GM18519 (cell line): Measurements from ENCODE around the gene MSI2.
"Not testable (repeated sequence)": the region's sequence is repeated elsewhere in the genome, so short reads cannot be mapped to it uniquely, and the experiment has no call there.

Source experiments
- ATAC-seq: cut with Tn5 transposase; IDR thresholded peaks from one replicate; pipeline ENCODE4 v1.9.1; 2021; ENCODE audit warnings: mild to moderate bottlenecking, moderate library complexity; ENCODE audit not compliant: unreplicated experiment, low FRiP score

Gene MSI2

DNA sequence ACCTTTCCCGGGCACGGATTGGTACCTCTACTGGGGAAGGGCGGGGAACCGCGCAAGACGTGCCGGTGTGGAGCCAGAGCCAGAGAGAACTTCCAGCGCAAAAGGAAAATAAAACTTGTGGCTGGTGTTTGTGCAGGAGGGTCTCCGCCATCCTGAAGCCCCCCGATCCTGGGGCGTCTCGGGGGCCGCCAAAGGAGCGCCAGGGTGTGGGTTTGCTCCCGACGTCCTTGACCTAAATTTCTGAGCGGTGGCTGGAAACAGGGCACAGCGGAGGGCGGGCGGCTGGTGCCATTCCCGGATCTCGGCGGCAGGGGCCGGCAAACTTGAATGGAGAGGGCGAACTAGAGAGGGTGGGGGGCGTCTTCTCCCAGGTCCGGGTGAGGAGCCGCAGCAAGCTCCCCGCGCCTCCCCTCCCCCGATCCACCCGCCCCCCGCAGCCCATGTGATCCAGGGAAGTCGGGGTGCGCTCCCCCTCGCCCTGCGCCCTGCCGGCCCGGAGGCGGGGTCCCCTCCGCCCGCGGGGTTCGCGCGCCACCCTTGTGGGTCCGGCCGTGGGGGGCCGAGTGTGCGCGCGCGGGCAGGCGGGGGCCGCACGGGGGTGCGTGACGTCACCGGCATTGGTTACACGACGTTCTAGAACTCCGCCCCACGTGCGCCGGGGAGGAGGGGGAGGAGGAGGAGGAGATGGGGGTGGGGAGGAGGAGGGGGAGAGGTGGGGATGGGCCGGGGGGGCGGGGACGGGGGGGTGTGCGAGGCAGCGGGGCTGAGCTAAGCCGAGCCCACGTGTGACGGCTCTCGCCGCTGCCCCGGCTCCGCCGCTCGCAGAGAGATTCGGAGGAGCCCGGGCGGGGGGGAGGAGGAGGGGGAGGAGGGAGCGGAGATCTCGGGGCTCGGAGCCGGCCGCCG, at the start of gene MSI2:
Gene MSI2, plus strand, starts transcription at position 748 of the 906 bp plus-strand sequence. CDS start 220 bp downstream, outside the sequence.
- ATAC-seq: no peak

DNA sequence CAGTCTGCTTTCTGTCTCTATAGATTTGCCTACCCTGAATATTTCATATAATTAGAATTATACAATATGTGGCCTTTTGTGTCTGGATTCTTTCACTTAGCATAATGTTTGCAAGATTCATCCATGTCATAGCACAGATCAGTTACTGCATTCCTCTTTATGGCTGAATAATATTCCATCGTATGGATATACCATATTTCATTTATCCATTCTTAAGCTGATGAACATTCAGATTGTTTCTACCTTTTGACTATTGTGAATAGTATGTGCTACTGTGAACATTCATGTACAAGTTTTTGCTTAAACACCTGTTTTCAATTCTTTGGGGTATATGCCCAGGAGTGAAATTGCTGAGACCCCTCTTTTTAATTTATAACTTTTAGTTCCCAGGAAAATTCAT, 49.4 kb upstream of the MSI2 start:
- ATAC-seq: no peak

DNA sequence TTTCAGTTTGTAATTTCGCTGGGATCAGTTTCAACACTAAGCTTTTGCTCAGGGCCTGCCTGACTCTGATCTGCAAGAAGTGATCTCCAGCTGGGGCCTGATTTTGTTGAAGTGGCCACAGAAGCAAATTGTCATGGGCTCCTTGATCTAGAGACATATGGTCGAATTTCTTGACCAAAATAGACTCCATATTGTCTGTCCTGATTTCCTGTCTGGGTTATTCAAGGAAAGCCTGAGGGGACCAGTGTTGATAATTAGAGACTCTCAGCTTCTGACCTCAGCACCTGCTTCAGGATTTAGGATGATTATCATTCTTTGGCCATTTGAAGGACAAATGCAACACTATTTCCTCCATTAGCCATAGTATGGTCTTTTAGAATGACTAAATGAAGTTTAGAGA, 48.9 kb upstream of the MSI2 start:
- no peak for ATAC-seq

DNA sequence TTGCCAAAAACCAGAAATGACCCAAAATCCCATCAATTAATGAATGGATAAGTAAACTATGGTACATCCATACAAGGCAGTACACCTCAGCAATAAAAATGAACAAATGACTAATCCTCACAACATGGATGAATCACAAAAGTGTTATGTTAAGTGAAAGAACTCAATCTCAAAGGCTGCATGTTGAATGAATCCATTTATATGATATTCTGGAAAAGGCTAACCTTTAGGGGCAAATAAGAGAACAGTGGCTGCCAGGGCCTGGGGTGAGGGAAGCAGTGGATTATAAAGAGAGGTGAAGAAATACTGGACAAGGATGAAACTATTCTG, 46.1 kb upstream of the MSI2 start:
- ATAC-seq: no peak

DNA sequence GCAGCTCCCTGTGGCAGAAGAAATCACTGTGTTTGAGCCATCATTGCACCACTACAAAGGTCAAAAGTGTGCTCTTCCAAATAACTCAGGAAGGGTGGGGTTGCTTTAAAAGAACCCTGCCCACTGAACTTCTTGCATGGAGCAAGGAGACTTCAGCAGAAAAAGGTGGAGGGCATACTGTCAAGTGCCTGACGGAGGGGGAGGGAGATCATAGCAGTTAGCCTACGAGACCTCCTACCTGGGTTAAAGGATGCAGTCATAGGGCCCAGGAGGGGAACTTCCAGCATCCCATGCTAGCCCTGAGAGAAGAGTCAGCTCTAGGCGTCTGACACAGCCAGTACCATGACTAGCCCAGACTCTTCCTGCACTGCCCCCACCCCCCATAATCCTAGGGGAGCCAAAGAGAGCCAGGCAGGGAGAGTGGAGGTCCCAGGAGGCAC, 45.3 kb upstream of the MSI2 start:
- no peak for ATAC-seq

DNA sequence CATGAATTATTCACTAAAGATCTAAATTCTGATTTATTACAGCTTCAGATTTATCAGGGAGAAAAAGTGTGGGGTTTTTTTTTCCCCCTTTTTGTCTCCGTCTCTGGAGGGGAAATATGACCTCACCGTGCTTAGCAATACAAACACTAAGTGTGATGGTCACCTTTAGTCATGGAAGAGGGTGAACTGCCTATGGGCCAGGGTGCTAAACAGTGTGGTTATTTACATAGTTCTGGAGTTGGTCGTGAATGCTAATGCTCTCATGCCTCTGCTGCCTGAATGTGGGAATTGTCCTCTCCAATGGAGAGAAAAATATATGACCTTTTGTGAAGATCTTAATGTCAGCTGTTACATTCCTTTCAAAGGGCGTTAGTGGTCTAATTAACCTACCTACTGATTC, 44.8 kb upstream of the MSI2 start:
- ATAC-seq: no peak

DNA sequence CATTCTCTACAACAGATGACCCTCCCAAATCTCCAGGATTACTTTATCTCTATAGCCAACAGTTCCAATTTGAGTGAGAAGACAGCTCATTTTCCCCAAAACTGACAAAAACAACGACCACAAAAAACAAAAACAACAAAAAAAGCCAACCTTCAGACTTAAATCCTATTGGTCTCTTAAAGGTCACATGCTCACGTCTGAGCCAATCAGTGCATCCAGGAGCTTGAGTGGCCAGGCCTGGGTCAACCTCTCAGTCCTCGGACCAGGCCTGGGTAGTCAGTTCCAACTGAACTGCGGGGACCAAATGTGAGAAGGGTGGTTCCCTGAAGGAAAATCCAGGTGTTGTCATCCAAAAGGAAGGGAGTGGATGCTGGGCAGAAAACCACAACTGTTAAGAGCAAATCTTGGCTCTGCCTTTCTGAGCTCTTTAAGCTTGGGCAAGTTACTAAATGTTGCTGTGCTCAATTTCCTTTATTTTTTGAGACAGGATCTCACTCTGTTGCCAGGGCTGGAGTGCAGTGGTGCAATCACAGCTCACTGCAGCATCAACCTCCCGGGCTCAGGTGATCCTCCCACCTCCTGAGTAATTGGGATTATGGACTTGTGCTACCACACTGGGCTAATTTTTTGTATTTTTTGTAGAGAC, 43.0 kb upstream of the MSI2 start:
- no peak for ATAC-seq

DNA sequence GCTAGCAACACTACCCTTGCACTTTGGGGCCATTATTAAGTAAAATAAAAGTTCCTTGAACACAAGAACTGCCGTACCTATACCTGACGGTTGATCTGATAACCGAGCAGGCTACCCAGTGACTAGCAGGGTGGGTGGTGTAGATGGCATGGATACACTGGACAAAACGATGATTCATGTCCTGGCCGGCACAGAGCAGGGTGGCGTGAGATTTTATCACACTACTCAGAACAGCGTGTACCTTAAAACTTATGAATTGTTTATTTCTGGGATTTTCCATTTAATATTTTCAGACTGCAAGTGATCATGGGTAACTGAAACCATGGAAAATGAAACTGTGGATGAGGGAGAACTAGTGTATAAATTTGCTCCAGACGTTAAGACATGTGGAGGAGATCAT, 41.0 kb upstream of the MSI2 start:
- ATAC-seq: no peak

DNA sequence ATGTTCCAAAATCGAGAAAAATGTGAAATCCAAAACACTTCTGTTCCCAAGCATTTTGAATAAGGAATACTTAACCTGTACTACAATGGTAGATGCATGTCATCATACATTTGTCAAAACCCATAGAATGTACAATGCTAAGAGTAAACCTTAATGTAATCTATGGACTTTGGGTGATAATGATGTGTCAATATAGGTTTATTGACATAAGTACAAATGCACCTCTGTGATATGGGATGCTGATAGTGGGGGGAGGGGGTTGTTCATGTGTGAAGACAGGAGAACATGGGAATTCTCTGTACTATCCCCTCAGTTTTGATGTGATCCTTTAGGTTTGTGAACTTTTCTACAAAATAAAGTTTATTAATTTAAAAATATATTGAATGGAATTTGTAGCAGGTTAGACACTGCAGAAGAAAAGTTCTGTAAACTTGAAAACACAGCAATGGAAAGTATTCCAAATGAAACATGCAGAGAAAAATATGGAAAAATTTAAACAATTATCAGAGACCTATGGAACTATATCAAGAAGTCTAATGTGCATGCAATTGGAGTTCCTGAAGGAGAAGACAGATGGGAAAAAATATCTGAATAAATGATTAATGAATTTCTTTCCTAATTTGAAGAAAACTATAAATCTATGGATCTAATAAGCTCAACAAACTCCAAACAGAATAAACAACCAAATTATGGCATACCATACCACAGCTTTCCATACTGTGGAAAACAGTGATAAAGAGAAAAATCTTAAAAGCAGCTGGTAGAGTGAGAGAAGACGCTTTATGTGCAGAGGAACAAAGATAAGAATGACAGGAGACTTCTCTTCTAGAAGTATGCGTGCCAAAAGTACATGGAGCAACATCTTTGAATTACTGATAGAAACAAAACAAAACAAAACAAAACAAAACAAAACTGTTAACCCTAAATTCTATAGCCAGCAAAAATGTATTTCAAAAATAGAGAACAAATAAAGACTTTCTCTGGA, 34.7 kb upstream of the MSI2 start:
- ATAC-seq: no peak

DNA sequence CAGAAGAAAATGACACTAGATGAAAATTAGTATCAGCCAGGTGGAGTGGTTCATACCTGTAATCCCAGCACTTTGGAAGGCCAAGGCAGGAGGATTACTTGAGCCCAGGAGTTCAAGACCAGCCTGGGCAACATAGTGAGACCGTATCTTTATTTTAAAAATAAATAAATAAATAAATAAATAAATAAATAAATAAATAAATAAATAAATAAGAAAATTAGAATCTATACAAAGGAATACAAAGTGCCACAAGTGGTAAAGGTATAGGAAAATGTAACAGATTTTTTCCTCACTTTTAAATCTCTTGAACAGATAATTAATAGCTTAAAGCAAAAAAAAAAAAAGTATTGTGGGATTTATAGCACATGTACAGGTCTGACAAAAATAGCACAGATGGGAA, 33.9 kb upstream of the MSI2 start:
- ATAC-seq: not testable (repeated sequence)

DNA sequence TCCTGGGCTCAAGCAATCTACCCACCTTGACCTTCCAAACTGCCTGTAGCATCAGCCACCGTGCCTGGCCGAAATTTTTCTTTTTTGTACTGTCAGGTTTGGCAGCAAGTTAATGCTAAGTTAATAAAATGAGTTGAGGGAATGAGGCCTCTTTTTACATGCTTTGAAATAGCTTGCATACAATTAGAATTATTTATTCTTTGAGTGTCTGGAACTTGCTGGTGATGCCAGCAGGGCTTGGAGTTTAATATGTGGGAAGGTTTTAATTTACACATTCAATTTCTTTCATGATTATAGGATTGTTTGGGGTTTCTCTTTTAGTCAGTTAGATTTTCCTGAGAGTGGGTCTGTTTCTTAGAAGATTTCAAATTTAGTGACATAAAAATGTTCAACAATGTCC, 31.2 kb upstream of the MSI2 start:
- ATAC-seq: no peak

DNA sequence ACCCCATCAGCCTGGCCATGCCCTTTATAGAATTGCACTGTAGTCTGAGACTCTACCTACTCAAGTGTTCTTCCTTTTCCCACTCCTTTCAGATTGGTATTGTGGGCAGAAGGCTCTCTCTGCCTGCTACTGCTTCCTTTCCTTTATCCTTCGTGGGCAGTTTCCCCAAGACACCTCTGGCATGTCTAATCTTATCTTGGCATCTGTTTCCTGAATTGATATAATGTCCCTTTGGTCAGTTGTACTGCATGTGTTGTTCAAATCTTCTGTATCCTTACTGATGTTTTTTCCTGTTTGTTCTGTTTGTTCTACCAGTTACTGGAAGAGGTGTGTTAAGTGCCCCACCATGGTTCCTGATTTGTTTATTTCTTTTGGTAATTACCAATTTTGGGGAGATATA, 29.5 kb upstream of the MSI2 start:
- ATAC-seq: no peak

DNA sequence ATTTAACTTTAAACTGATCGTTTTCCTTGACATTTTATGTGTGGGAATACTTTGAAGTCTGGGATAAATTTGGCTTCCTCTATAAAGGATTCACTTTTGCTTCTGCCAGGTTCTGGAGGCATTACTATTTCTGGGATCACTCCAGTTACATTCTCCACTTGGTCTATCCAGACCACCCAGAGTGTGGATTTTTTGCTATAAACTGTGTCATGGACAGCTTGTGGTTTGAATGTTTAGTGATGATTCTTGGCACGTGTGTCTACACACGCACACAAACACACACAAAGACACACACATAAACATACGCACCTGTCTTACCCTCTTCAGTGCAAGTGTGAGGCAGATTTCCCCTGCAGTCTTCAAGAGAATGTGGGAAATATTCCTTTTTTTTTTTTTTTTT, 27.4 kb upstream of the MSI2 start:
- no peak for ATAC-seq

DNA sequence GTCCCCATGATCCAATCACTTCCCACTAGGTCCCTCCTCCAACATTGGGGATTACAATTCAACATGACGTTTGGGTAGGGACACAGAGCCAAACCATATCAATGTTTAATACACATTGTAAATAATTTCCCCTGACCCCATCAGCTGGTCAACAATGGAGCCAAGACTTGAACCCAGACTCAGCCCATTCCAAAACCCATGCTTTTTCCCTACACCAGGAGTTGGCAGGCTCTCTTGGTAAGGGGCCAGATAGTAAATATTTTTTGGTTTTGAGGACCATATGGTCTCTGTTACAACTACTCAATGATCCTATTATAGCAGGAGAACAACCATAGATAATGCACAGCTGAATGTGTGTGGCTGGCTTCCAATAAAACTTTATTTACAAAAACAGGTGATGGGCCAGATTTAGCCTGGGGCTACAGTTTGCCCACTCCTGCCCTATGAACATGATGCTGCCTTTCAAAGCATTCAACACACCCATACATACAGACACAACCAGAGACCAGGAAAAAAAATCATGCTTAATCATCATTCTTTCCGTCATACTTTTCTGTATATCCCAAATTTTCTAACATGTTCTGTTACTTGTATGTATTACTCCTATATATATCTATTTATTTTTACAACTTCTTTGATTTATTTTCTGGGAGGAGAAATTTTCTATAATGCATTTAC, 22.1 kb upstream of the MSI2 start:
- no peak for ATAC-seq

DNA sequence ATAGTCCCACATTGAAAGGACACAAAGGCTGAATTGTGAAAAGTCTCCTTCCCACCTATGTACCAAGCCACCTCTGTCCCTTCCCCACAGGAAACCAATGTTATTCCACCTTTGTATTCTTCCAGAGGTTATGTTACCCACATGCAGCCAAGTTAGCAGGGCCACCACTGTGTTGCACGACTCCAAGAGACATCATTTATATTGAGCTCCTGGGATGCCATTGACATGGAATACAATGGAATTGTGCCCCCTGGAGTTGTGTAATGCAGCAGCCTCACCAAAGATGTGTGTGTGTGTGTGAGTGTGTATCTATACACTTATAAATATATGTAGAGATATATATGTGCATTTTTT, 21.6 kb upstream of the MSI2 start:
- ATAC-seq: no peak

DNA sequence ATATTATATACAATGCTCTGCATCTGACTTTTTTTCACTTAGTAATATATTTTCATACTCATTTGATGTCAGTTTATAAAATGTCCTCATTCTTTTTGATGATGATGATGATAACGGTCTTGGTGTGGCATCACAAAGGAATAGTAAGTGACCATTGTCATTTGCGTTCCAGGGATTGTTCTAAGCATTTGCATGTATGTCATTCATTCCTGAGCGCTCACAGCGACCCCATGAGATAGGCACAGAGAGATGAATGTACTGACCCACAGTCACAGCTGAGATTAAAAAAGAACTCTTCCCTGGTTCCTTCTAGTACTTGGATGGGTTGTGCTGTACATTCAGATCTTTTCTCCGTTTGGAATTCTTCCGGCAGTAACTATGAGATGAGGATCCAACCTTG, 21.2 kb upstream of the MSI2 start:
- no peak for ATAC-seq

DNA sequence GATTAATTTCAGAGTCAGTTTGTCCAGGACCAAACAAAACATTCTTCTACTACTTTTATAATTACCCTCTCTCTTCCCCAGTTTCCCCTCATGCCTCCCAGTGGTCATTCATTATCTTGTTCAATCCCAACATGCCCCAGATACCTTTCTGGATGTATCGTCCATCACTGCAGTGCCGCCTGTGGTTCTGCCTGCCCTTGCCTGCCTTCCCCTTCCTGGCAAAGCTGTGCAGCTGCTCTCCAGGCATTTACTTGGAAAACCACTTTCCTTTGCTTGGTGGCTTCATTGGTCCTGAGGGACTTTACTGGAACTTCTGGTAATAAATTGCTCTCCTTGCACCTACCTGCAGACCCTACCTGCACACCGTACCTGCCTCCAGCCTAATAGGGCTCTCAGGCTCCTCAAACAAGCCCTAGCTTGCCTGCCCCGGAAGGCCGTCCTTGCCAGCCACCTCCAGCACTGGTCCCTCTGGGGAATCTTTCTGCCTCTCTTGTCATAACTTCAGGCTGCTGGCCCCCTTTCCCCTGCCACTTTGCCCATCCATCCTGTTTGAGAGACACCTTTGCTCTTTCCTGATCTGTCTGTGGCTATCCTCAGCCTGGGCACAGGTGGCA, 19.5 kb upstream of the MSI2 start:
- ATAC-seq: no peak

DNA sequence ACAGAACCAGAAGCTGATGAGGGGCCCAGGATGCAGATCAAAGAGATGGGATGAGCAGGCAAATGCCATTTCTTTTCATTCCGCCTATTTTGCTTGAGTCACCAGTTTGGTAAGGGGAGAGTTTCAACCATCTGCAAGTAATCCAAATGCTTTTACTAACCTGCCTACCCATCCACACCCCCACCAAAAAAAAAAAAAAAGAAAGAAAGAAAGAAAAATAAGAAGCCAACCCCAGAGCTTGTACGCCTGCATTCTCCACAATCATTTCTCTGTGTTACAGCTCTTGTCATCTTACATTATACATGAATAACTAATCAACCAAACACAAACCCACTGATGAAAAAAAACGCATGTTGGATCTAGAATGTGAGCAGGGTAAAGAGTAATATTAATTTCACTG, 15.7 kb upstream of the MSI2 start:
- no peak for ATAC-seq

DNA sequence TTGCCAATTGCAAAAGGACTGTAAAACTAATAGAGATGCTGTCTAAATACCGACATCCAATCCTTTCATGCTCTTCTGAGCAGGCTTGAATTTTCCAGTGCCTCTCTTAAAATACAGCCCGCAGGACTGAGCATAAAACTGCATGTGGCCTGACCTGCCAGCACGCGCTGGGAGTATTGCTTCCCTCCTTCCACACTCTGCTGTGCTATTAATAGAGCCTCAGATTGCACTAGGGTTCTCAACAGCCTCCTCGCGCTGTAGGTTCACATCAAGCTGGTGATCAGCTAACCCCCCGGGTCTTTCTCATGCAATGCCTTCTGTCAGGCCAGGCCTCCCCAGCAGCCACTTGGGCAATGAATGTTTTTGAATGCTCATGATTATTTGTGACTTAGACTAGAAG, 14.2 kb upstream of the MSI2 start:
- ATAC-seq: no peak

DNA sequence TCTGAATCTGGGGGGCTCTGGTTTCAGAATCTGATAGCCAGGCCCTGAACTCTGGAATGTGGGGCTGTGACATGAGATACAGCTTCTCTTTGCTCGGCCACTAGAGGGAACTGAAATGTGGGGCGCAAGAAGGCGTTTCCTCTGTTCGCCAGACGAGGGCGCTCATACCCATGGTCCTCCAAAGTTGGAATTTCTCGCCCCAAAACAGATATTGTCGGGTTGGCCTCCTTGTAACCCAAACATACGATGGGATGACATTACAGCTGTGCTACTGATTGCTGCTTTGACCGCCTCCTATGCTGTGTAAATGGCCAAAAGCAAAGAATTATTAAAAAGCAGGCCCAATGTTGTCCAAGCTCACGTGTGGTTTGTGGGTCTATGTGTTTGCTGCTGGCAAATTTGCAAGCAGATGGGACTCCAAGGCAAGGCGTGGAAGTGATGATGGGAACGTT, 13.1 kb upstream of the MSI2 start:
- no peak for ATAC-seq
